SK-MEL-5 (cell line): Measurements from ENCODE around the gene RALA. TPM values are rescaled to one million over a fixed set of nuclear protein-coding genes. Genes with fewer than 3 reads are reported as not detected.

Source experiments
- DNase-seq: peaks from one replicate; pipeline ENCODE4 v3.0.0-alpha.2; 2016; ENCODE audit warnings: low read depth, low spot score
- in situ Hi-C: cut with HindIII; loops from 2 replicates; pipeline ENCODE4 v1.10.0; 2016; ENCODE audit warnings: low sequenced_read_pairs, high pct_unique_total_duplicates, low pct_unique_long_range_greater_than_20kb
- total RNA-seq: library from RNA; depleted of rRNA; stranded (reverse); fragments of >200 nt; shearing (Covaris generic); gene quantifications from 2 replicates; pipeline ENCODE4 v1.2.3, GENCODE V29; 2014

RALA gene
- total RNA-seq, 1 experiment from 2014 or later: 20.3 TPM

DNA sequence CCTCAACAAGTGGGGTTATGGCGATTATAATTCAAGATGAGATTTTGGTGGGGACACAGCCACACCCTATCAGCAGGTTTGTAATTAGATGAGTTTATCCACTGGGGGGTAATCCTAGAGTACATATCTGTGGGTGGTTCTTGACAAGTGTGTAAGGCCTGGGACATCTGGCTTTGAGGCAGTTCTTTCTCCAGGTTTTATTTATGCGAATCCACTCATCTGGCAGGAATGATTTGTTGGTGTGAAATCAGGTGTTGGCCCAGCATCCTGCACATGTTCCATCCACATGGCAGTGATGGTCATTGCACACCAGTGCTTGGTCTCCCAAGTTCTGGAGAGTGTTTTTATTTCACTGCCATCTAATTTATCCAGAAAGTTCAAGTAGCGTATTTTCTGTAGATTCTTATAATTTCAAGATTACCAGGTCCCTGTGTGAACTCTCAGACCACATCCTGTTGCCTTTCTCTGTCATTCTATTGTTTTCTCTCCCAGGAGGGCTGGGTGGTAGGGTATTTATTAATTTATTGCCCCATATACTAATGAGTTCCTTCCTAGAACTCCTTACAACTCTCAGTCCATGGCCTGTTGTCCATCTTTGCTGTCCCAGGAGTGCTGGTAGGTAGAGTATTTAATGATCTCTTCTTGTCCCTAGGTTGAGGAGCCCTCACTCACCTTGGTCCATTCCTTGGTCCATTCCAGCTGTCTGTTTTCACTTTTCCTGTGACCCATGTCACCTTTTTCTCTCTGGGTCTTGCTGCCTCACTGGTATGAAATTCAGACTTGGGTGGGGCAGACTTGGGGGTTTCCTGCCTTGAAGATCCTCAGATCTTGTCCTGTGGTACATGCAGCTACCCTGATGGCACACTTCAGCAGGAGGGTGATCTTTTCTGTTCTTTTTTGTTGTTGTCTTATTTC is 10.4 kb downstream of the RALA start:
- DNase-seq: no peak
- in situ Hi-C loops: no loop called here

DNA sequence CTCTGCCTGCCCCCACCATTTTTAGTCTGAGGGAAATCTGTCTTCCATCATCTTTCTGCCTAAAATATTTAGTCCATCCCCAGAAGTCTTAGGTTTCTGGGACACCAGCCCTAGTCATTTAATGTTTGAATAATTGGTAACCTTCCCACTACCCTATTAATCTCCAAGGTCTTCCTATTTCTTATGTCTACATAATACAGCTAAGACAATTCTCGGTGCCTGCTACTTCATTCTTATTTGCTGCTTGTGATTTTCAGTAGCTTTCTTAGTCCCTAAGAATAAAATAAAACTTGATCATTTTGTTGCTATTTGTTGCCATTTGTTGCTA is 11.1 kb downstream of the RALA start:
- in situ Hi-C loops: no loop called here
- no peak for DNase-seq

DNA sequence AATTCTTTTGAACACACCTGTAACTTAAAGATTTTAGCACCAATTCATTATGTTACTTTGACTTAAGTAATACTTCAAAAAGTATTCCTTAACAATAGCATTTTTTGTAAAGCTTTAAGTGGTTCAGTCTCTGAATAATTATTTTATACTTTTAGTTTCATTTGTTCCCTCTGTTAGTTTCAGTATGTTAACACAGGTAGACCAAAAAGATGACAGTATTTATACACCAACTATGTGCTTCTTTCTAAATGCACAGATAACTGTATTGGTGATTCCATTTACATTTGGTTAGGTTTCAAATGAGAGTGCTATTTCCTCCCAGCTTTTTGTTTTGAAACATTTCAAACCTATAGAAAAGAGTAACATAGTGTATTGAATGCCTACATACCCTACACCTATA is 14.0 kb downstream of the RALA start:
- in situ Hi-C loops: no loop called here
- DNase-seq: no peak

DNA sequence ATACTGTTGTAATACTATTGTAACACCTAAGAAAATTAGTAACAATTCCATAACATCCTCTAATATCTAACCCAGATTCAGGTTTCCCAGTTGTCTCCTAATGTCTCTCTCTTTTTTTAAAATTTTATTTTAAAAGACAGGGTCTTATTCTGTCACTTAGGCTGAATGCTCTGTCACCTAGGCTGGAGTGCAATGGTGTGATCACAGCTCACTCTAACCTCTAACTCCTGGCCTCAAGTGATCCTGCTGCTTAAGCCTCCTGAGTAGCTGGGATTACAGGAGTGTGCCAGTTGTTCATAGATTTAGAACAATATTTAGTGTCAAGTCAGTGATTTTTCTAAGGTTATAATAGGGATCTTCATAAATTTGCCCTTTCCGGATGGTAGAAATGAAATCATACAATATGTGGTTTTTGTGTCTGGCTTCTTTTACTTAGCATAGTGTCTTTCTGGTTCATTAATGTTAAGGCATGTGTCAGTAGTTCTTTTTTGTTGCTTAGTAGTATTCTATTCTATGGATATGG is 14.7 kb downstream of the RALA start:
- DNase-seq: no peak
- in situ Hi-C loops: no loop called here

DNA sequence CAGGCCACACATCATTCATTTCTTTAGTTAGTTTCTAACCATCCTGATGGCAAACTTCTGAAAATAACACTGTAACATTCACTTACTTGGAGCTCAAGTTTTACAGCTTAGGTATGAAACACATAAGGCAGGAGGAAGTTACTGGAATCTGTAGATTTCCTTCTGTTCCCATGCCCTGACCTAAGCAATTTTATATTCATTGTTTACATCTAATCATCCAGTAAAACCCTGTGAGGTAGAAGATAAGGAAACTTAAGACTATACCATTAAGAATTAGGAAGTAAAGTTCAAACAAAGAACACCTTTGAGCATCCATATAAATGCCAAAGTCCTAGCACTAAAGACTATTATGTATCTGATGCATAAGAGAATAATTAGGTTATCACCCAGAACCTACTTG is 19.5 kb downstream of the RALA start:
- no peak for DNase-seq
- in situ Hi-C loops: no loop called here

DNA sequence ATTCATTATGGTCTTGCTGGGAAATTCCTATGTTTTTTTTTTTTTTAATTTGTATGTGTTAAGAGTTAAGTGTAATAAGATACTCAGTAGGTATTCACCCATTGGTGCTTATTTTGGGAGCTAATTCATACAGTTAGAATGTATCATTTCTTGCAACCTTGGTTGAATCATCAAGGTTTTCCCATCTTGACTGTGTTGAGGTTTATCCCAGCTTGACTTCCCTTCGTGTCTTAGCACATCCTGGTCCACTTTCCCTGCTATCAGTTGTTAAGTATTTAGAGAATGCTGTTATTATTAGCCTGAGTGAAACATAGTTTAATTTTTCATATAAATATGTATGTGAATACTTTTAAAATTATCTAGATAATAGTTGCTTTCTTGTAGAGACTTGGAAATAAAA is 20.8 kb downstream of the RALA start:
- DNase-seq: no peak
- in situ Hi-C loops: no loop called here

DNA sequence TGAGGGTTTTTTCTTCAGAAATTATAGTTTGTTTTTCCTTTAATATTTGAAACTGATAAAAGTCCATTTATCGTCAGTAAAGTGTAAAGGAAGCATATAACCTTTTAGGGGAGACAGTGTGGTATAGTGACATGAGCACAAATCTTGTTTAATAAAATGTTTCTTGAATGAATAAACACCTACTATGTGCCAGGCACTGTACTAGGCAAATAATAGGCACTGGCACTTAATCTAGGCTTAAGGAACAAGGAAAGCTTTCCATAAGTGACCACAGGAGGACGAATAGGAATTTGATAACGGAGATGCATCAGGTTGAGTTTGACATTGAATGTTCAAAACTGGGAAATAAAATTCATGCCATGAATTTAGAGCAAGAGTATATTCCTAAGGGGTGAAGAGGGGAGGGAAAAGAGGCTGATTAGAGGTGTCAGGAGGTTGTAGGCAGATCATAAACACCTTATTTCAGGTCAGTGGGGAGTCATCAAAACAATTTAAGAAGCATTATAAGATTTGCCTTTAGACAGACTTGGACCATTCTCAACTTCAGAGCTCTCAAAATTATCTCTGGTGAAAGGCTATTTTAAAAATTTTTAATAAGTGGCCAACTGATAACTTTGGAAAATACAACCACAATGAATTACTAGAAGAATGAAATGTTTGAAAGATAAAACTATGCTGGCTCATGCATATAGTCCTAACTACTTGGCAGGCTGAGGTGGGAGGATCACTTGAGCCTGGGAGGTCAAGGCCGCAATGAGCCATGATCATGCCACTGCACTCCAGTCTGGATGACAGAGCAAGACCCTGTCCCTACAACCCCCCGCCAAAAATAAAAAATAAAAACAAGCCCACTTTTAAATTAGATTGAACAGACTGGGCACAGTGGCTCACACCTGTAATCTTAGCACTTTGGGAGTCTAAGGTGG is 22.4 kb downstream of the RALA start:
- DNase-seq: no peak
- in situ Hi-C loops: no loop called here

DNA sequence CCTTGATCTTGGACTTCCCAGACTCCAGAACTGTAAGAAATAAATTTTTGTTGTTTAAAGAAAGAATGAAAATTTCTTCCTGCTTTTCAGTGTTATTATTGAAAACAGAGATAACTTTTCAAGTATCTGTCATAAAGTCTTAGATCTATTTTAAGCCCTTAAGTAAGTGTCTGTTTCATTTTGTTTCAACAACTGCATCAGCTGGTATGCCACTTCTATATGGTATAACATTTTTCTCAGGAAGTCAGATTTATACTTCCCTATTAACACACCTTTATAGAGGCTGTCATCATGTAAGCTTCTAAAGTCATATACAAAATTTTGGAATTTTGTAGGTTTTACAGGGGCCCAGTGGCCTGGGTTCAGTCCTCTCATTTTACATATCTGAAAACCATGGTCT is 24.4 kb downstream of the RALA start:
- DNase-seq: no peak
- in situ Hi-C loops: no loop called here

DNA sequence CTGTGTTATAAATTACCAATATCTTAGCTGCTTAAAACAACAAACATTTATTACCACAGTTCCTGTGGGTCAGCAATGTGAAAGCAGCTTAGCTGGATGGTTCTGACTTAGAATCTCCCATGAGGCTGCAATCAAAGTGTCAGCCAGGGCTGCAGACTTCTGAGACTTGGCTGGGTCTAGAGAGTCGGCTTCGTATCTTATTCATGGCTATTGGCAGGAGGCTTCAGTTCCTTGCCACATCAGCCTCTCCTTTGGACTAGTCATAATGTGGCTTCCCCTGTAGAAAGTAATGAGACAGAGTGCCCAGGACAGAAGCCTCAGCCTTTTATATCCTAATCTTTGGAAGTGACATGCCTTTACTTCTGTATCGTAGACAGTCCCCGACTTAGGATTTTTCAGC is 27.3 kb downstream of the RALA start:
- in situ Hi-C loops: no loop called here
- no peak for DNase-seq

DNA sequence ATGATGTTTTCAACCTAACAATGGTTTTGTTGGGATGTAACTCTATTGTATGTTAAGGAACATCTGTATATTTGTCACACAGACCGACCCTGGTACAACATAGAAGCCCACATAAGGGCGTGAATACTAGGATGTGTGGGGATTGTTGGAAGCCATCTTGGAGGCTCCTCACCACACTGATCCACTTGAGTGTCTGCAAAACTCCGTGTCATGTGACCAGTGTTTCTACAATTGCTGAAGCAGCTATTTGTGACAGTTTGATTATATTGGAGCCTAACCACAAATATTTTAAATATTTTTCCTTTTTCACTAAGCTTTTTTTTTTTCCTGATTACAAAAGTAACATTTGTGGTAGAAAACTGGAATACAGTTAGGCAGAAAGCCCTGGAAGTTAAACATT is 27.9 kb downstream of the RALA start:
- in situ Hi-C loops: no loop called here
- peak; percentile 19 for DNase-seq

DNA sequence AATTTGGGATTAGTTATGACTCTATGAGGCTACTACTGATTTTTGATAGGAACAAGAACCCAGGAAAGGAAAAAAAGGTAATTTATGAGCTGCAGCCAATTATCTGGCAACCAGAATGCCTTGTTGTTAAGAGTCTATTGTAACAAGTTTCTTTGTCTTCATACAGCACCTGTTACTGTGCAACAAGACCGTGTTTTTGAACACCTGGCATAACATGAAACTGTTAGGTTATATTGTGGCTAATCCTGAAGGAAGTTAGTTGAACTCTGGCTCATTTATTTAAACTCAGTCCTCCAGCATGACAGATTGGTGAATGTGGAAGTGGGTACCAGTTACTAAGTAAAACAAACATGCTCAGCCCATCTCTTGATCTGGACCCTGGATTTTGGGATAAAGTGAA is 33.0 kb downstream of the RALA start:
- in situ Hi-C loops: no loop called here
- no peak for DNase-seq

DNA sequence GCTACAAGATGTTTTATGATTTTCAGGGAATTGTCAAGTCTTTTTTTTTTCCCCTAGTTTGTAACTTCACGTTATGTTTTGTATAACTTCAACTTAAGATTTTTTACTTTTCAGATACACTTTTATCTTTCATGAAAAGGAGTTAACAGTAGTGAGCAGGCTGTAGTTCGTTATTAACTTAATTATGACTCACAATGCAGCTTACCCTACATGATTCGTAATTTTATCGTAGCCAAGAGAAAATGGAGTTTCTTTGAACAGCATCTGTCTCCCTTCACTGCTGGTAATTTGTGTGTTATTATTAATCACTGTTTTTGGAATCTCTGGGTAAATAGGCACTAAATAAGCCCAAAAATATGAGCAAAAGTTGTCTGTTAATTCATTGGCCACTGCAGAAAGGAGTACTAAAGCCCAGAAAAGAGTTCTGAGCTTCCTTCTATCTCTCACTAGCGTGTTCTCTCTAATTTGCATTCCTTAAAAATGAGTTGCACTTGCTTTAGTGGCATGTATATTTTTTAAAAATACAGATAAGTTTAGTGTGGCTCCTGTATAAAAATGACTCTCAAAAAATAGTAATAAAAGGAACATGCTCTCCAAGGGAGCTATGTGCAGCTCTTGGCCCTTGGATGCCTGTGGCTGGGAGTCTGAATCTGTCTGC is 36.1 kb downstream of the RALA start:
- in situ Hi-C loops: no loop called here

DNA sequence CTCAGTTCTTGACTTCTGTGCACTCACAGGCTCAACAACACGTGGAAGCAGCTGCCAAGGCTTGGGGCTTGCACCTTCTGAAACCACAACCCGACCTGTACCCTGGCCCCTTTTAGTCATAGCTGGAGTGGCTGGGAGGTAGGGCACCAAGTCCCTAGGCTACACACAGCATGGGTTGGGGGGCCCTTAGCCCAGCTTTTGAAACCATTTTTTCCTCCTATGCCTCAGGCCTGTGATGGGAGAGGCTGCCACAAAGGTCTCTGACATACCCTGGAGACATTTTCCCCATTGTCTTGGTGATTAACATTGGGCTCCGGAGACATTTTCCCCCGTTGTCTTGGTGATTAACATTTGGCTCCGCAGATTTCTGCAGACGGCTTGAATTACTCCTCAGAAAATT is 38.6 kb downstream of the RALA start:
- no peak for DNase-seq
- in situ Hi-C loops: no loop called here

More for the DNA sequence above, 36.1 kb downstream of the RALA start:
- DNase-seq: no peak

DNA sequence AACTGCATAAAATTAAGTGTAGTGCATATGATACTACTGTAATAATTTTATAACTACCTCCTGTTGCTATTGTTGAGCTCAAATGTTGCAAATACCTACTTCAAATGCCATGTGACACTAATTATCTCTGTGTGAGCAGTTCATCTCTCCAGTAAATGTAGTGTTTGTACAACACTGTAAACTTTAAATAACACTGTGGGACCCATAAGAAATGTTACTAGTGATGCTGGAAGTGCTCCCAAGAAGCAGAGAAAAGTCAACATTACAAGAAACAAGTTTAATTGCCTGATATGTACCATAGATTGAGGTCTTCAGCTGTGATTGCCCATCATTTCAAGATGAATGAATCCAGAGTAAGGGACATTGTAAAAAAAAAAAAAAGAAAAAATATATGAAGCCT is 39.9 kb downstream of the RALA start:
- in situ Hi-C loops: no loop called here
- DNase-seq: no peak

DNA sequence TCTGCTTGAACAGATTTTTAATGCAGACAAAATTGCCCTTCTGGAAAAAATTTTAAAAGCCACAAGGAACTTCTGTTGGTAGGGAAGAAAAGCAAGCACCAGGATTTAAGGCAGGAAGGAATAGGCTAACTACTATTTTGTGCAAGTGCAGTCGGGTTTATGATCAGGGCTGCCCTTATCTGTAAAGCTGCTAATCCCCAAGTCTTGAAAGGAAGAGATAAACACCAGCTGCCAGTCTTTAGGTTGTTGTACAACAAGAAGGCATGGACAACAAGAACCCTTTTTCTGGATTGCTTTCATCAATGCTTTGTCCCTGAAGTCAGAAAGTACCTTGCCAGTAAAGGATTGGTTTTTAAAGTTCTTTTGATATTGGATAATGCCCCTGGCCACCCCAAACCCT is 40.7 kb downstream of the RALA start:
- in situ Hi-C loops: no loop called here
- no peak for DNase-seq

DNA sequence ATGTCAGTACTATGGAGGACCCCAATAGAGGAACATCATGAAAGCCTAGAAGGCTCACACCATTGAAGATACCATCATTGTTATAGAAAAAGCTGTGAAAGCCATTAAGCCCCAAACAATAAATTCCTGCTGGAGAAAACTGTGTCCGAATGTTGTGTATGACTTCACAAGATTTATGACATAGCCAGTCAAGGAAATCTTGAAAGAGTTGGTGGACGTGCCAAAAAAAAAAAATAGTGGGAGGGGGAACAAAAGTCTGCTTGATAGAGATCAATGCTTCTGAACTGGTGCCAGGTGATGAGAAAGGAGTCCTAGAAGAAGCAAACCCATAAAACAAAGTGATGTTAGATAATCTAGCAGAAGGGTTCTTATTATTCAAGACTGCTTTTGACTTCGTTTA is 41.2 kb downstream of the RALA start:
- in situ Hi-C loops: no loop called here
- DNase-seq: no peak

DNA sequence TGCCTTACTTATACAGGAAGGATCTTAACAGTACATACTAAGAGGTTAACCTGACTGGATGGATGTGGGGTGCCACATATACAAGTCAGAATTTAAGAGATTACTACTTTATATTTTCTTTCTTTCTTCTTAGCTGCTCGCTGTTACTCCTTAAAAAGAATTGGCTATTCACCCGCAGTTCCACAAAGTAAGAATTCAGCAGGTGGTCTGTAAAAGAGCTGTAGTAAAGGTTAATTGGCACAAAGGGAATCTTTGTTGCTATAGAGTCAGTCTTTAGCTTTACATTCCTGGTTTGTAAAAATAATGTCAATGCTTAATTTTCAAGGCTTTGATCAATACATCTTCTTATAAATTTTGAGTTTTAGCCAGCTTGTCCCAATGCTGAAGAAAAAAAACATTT is 43.2 kb downstream of the RALA start:
- in situ Hi-C loops: no loop called here

DNA sequence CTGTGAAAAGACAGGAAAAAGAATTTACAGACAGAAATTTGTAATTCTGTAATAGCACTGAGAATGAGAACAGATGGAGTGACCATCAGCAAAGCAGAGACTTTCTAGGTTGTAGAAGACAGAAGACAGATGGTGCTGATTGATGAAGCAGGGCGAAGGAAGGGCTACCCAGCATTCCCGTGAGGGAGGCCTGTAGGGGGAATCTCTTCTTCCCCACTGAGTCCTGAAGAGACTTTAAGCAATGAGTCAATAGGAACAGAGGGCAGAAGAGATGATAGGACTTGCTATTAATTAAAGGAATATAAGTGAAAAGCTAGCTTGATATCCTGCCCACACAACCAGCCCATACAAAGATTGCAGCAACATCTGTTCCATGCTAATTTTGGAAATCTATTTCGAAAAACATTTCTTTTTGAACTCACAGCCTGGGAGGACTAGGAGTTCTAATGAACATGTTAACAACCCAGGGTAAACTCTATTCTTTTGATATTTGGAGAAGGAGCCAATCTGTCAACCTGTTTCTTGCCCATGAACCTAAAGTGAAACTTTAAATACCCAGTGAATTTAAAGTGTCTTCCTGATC is 44.1 kb downstream of the RALA start:
- in situ Hi-C loops: no loop called here
- DNase-seq: no peak

More for the DNA sequence above, 43.2 kb downstream of the RALA start:
- peak; percentile 63 for DNase-seq
